CD4-positive, alpha-beta T cell treated with Interleukin-15 for 1 hour (primary cell): ENCODE results near the gene TRIM64C.
"Not testable (repeated sequence)": the region's sequence is repeated elsewhere in the genome, so short reads cannot be mapped to it uniquely, and the experiment has no call there.

Experiments
- DNase-seq: peaks from one replicate; pipeline ENCODE4 v3.0.0-alpha.2; 2020

The TRIM64C gene, protein sequence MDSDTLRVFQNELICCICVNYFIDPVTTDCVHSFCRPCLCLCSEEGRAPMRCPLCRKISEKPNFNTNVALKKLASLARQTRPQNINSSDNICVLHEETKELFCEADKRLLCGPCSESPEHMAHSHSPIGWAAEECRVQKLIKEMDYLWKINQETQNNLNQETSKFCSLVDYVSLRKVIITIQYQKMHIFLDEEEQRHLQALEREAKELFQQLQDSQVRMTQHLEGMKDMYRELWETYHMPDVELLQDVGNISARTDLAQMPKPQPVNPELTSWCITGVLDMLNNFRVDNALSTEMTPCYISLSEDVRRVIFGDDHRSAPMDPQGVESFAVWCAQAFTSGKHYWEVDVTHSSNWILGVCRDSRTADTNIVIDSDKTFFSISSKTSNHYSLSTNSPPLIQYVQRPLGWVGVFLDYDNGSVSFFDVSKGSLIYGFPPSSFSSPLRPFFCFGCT

DNA sequence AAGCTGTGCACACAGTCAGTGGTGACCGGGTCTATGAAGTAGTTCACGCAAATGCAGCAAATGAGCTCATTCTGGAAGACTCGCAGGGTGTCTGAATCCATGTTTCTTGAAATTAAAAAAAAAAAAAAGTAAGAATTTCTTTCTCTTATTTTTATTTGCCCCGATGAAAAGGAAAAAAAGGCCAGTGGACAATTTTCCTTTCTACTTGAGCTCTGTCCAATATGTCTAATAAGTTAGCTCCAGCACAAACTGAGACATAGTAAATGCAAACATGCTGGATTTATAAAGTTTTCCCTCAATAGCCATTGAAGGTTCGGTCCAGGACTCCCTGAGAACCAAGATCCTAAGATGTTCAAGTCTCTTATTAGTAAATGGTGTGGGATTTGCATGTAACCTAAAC lies at the start of gene TRIM64C:
TRIM64C (minus strand) TSS at position 101 of the 400 bp plus-strand sequence; CDS start at position 101, 0 bp downstream.
- DNase-seq = not testable (repeated sequence)

- DNase-seq = peak; percentile 16
These were observed 43.4 kb upstream of the TRIM64C start for GRCh38 chr11:49102356-49102755.

DNA sequence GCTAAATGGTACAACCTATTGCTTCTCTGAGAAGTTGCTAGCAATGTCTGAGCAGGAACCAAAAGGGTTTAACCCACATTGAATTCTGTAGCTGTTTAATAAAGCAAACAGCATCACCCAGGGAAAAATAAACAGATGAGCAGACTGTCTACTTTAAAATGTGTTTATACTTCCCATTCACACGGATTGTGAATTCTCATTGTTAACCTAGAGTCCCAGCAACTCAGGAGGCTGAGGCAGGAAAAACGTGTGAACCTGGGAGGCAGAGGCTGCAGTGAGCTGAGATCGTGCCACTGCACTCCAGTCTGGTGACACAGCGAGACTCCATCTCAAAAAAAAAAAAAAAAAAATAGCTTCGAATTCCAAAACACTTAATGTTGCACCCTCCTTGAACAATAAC lies 11.0 kb upstream of the TRIM64C start:
- not testable (repeated sequence) for DNase-seq

DNA sequence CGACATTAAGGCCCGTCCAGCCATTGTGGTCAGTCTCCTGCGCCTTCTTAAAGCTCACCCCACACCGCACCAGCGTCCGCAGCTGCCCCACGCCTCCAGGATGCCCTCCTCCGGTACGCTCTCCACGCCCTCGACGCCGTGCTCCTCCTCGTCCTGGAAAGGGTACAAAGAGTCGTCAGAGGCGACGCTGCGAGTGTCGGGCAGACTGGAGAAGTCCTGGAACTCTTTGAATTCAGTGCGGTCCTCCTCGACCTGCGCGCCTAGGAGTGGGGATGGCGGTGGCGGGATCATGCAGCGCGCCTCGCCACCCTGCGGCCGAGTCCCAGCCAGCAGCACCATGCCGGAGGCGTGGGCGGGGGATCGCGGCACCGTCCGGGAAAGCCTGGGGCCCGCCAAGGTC lies 9.1 kb downstream of the TRIM64C start:
- DNase-seq = not testable (repeated sequence)

GRCh38 chr11:49048229-49048628 lies 10.7 kb downstream of the TRIM64C start:
- not testable (repeated sequence) for DNase-seq

GRCh38 chr11:49028523-49028922 lies 30.4 kb downstream of the TRIM64C start, which contains the start of gene TRIM49B:
TSS of gene TRIM49B (plus strand) at chr11:49028823. CDS start at chr11:49031600, 2,777 bp downstream.
- not testable (repeated sequence) for DNase-seq
